ENCODE results near the gene TCP11.
"Not testable (repeated sequence)": the region's sequence is repeated elsewhere in the genome, so short reads cannot be mapped to it uniquely, and the experiment has no call there.

The TCP11 gene

GRCh38 chr6:35108309-35108885, 32.7 kb downstream of the TCP11 start:
- Histone ChIP-seq H4K20me1 (ENCODE audit: insufficient read depth, low read length, poor library complexity, severe bottlenecking) (no peaks in the 10 kb centered on the region), H3K36me3 (ENCODE audit: insufficient read depth, low read length) (no peaks in the 10 kb centered on the region), H3K4me1 (ENCODE audit: insufficient read depth, low read length, poor library complexity, severe bottlenecking) (no peaks in the 10 kb centered on the region), H3K9ac (ENCODE audit: low read depth, low read length, poor library complexity, severe bottlenecking) (no peak overlapping the region), H3F3A (ENCODE audit: low read depth) (no peaks in the 10 kb centered on the region), H3K27me3 (ENCODE audit: insufficient read depth, low read length, poor library complexity, severe bottlenecking) (no peaks in the 10 kb centered on the region), H3K79me2 (ENCODE audit: insufficient read depth, low read length) (no peaks in the 10 kb centered on the region), H2AFZ (ENCODE audit: low read length) (no peak overlapping the region), H3K9me2 (replicated peaks; ENCODE audit: low read depth, low read length) (no peaks in the 10 kb centered on the region), H3K4me2 (ENCODE audit: low read depth, low read length, poor library complexity, severe bottlenecking) (no peak overlapping the region), H3K4me3 (ENCODE audit: low read length, poor library complexity, severe bottlenecking) (no peak overlapping the region), H3K9me3 (ENCODE audit: insufficient read depth, low read depth, low read length) (0 out of 2 replicates have a peak, but pooled peaks cover 4% of the 10 kb centered on the region)
- TF ChIP-seq, protein P1, sequence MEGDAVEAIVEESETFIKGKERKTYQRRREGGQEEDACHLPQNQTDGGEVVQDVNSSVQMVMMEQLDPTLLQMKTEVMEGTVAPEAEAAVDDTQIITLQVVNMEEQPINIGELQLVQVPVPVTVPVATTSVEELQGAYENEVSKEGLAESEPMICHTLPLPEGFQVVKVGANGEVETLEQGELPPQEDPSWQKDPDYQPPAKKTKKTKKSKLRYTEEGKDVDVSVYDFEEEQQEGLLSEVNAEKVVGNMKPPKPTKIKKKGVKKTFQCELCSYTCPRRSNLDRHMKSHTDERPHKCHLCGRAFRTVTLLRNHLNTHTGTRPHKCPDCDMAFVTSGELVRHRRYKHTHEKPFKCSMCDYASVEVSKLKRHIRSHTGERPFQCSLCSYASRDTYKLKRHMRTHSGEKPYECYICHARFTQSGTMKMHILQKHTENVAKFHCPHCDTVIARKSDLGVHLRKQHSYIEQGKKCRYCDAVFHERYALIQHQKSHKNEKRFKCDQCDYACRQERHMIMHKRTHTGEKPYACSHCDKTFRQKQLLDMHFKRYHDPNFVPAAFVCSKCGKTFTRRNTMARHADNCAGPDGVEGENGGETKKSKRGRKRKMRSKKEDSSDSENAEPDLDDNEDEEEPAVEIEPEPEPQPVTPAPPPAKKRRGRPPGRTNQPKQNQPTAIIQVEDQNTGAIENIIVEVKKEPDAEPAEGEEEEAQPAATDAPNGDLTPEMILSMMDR (conservative IDR thresholded peaks at IDR 0.05; ENCODE audit: low read length) = no peak
- no peak for TF ChIP-seq EZH2phosphoT487 (IDR thresholded peaks at IDR 0.05; ENCODE audit: borderline replicate concordance)

- not testable (repeated sequence) for H3K79me2 ChIP-seq (ENCODE audit: insufficient read depth, low read length); H3K9me3 ChIP-seq (ENCODE audit: insufficient read depth, low read depth, low read length); H4K20me1 ChIP-seq (ENCODE audit: insufficient read depth, low read length, poor library complexity, severe bottlenecking); H3K4me1 ChIP-seq (ENCODE audit: insufficient read depth, low read length, poor library complexity, severe bottlenecking); H3K9me2 ChIP-seq (replicated peaks; ENCODE audit: low read depth, low read length); H3K4me2 ChIP-seq (ENCODE audit: low read depth, low read length, poor library complexity, severe bottlenecking); H3K27me3 ChIP-seq (ENCODE audit: insufficient read depth, low read length, poor library complexity, severe bottlenecking); H3K9ac ChIP-seq (ENCODE audit: low read depth, low read length, poor library complexity, severe bottlenecking); H3F3A ChIP-seq (ENCODE audit: low read depth); H3K36me3 ChIP-seq (ENCODE audit: insufficient read depth, low read length); H2AFZ ChIP-seq (ENCODE audit: low read length); H3K4me3 ChIP-seq (ENCODE audit: low read length, poor library complexity, severe bottlenecking)
These were observed 33.4 kb downstream of the TCP11 start for GRCh38 chr6:35107761-35108160.

- not testable (repeated sequence) for H3K4me2 ChIP-seq (ENCODE audit: low read depth, low read length, poor library complexity, severe bottlenecking); H2AFZ ChIP-seq (ENCODE audit: low read length); H4K20me1 ChIP-seq (ENCODE audit: insufficient read depth, low read length, poor library complexity, severe bottlenecking); H3F3A ChIP-seq (ENCODE audit: low read depth); H3K9ac ChIP-seq (ENCODE audit: low read depth, low read length, poor library complexity, severe bottlenecking); H3K9me2 ChIP-seq (replicated peaks; ENCODE audit: low read depth, low read length); H3K4me1 ChIP-seq (ENCODE audit: insufficient read depth, low read length, poor library complexity, severe bottlenecking); H3K27me3 ChIP-seq (ENCODE audit: insufficient read depth, low read length, poor library complexity, severe bottlenecking); H3K4me3 ChIP-seq (ENCODE audit: low read length, poor library complexity, severe bottlenecking); H3K36me3 ChIP-seq (ENCODE audit: insufficient read depth, low read length); H3K9me3 ChIP-seq (ENCODE audit: insufficient read depth, low read depth, low read length); H3K79me2 ChIP-seq (ENCODE audit: insufficient read depth, low read length)
These were observed 33.9 kb downstream of the TCP11 start for GRCh38 chr6:35107208-35107607.

GRCh38 chr6:35106061-35106460, 35.1 kb downstream of the TCP11 start:
- not testable (repeated sequence) for H3K9me3 ChIP-seq (ENCODE audit: insufficient read depth, low read depth, low read length); H3K9ac ChIP-seq (ENCODE audit: low read depth, low read length, poor library complexity, severe bottlenecking); H3K79me2 ChIP-seq (ENCODE audit: insufficient read depth, low read length); H3K4me3 ChIP-seq (ENCODE audit: low read length, poor library complexity, severe bottlenecking); H3F3A ChIP-seq (ENCODE audit: low read depth); H3K27me3 ChIP-seq (ENCODE audit: insufficient read depth, low read length, poor library complexity, severe bottlenecking); H3K4me2 ChIP-seq (ENCODE audit: low read depth, low read length, poor library complexity, severe bottlenecking); H4K20me1 ChIP-seq (ENCODE audit: insufficient read depth, low read length, poor library complexity, severe bottlenecking); H3K36me3 ChIP-seq (ENCODE audit: insufficient read depth, low read length); H3K4me1 ChIP-seq (ENCODE audit: insufficient read depth, low read length, poor library complexity, severe bottlenecking); H2AFZ ChIP-seq (ENCODE audit: low read length); H3K9me2 ChIP-seq (replicated peaks; ENCODE audit: low read depth, low read length)

GRCh38 chr6:35105078-35105477, 36.1 kb downstream of the TCP11 start:
- no peaks in the 10 kb centered on the region for H3K79me2 ChIP-seq (ENCODE audit: insufficient read depth, low read length)
- H3F3A ChIP-seq (ENCODE audit: low read depth) = no peaks in the 10 kb centered on the region
- no peaks in the 10 kb centered on the region for H3K27me3 ChIP-seq (ENCODE audit: insufficient read depth, low read length, poor library complexity, severe bottlenecking)
- H3K9ac ChIP-seq (ENCODE audit: low read depth, low read length, poor library complexity, severe bottlenecking) = no peak overlapping the region
- H4K20me1 ChIP-seq (ENCODE audit: insufficient read depth, low read length, poor library complexity, severe bottlenecking) = no peaks in the 10 kb centered on the region
- H3K36me3 ChIP-seq (ENCODE audit: insufficient read depth, low read length) = no peaks in the 10 kb centered on the region
- no peak overlapping the region for H3K4me2 ChIP-seq (ENCODE audit: low read depth, low read length, poor library complexity, severe bottlenecking)
- H3K4me1 ChIP-seq (ENCODE audit: insufficient read depth, low read length, poor library complexity, severe bottlenecking) = no peaks in the 10 kb centered on the region
- H3K9me2 ChIP-seq (replicated peaks; ENCODE audit: low read depth, low read length) = no peaks in the 10 kb centered on the region
- no peaks in the 10 kb centered on the region for H3K9me3 ChIP-seq (ENCODE audit: insufficient read depth, low read depth, low read length)
- TF ChIP-seq, protein P1 (conservative IDR thresholded peaks at IDR 0.05; ENCODE audit: low read length) = no peak
- no peak for TF ChIP-seq EZH2phosphoT487 (IDR thresholded peaks at IDR 0.05; ENCODE audit: borderline replicate concordance)
- no peak overlapping the region for H3K4me3 ChIP-seq (ENCODE audit: low read length, poor library complexity, severe bottlenecking)
- H2AFZ ChIP-seq (ENCODE audit: low read length) = no peak overlapping the region
